Measurements from ENCODE around the gene KIF11. TPM values are rescaled to one million over a fixed set of nuclear protein-coding genes. Genes with fewer than 3 reads are reported as not detected.
A peak's percentile ranks its signal among the peaks of the same experiment; 100 is the strongest.

The KIF11 gene
- total RNA-seq, 1 experiment from 2014 or later, result 37.7 TPM

GRCh38 chr10:92590623-92591549 lies 2.0 kb upstream of the KIF11 start:
- H3K9me3 Mint-ChIP-seq (ENCODE audit: unreplicated experiment), result no peaks in the 10 kb centered on the region
- peaks cover 19% of the 10 kb centered on the region for H3K36me3 Mint-ChIP-seq (ENCODE audit: insufficient read depth, unreplicated experiment)
- BruUV-seq (replicated peaks), result TSS peak; percentile 77
- peak; percentile 13 to 51 for TF ChIP-seq CTCF (IDR thresholded peaks at IDR 0.05; ENCODE audit: insufficient read depth in 1 of 2, low read depth in 1 of 2, low read length in 1 of 2, severe bottlenecking in 1 of 2, unreplicated experiment in 1 of 2)
- peak; percentile 73 to 77 for DNase-seq
- Histone ChIP-seq H3K9me3 (no peaks in the 10 kb centered on the region), H3K27me3 (replicated peaks; ENCODE audit: control insufficient read depth, insufficient read depth, low read length) (no peaks in the 10 kb centered on the region), H3K4me1 (peaks cover 5% of the 10 kb centered on the region; the same call in 1 of the 2 replicates), H3K4me3 (ENCODE audit: low read depth, low read length) (peak overlapping the region; percentile 80), H3K36me3 (ENCODE audit: control insufficient read depth, insufficient read depth, low read length) (no peaks in the 10 kb centered on the region)
- peaks cover 29% of the 10 kb centered on the region for H3K4me1 Mint-ChIP-seq (ENCODE audit: low read depth, unreplicated experiment)
- H3K27ac Mint-ChIP-seq (ENCODE audit: unreplicated experiment), result peak overlapping the region; percentile 99
- no peaks in the 10 kb centered on the region for H3K27me3 Mint-ChIP-seq (ENCODE audit: insufficient read depth, unreplicated experiment)
- H3K4me3 Mint-ChIP-seq (ENCODE audit: unreplicated experiment), result peak overlapping the region; percentile 100
- intact Hi-C loops (cut with micrococcal nuclease; ENCODE audit: unreplicated experiment), result loop anchor here (2.0 to 10.0 kb wide), 4 partner anchors 16 to 294 kb away; partner anchors contain the start of genes EXOC6 and IDE
- ChIA-PET POLR2A (interaction anchor here (0.6 to 1.8 kb wide), 6 partner anchors 9 to 257 kb away, joined by 3 to 11 read pairs (median 4); partner anchors contain the start of genes EXOC6 and IDE), CTCF (interaction anchor here (0.6 to 2.4 kb wide), 8 partner anchors 14 to 258 kb away, joined by 3 to 24 read pairs (median 6); partner anchors contain the start of genes EXOC6 and IDE)

- BruUV-seq (replicated peaks), result no TSS peak
- peaks cover 19% of the 10 kb centered on the region for H3K36me3 Mint-ChIP-seq (ENCODE audit: insufficient read depth, unreplicated experiment)
- CTCF ChIA-PET, result interaction anchor here (0.9 to 2.4 kb wide), 4 partner anchors 17 to 74 kb away, joined by 3 to 24 read pairs (median 10); partner anchors contain the start of gene IDE
- intact Hi-C loops (cut with micrococcal nuclease; ENCODE audit: unreplicated experiment), result loop anchor here (2.0 to 10.0 kb wide), 4 partner anchors 17 to 293 kb away; partner anchors contain the start of genes EXOC6 and IDE
- POLR2A ChIA-PET, result interaction anchor here (1.0 to 1.8 kb wide), 3 partner anchors 17 to 257 kb away, joined by 3 to 11 read pairs (median 5); partner anchors contain the start of genes EXOC6 and IDE
- H3K4me1 Mint-ChIP-seq (ENCODE audit: low read depth, unreplicated experiment), result peaks cover 30% of the 10 kb centered on the region
- DNase-seq, result peak; percentile 92 to 93
- H3K4me3 Mint-ChIP-seq (ENCODE audit: unreplicated experiment), result peak overlapping the region; percentile 100
- Histone ChIP-seq H3K27me3 (replicated peaks; ENCODE audit: control insufficient read depth, insufficient read depth, low read length) (no peaks in the 10 kb centered on the region), H3K4me3 (ENCODE audit: low read depth, low read length) (peak overlapping the region; percentile 80), H3K36me3 (ENCODE audit: control insufficient read depth, insufficient read depth, low read length) (no peaks in the 10 kb centered on the region), H3K9me3 (no peaks in the 10 kb centered on the region), H3K4me1 (peaks cover 5% of the 10 kb centered on the region; the same call in 1 of the 2 replicates)
- peak overlapping the region; percentile 99 for H3K27ac Mint-ChIP-seq (ENCODE audit: unreplicated experiment)
- no peaks in the 10 kb centered on the region for H3K27me3 Mint-ChIP-seq (ENCODE audit: insufficient read depth, unreplicated experiment)
- TF ChIP-seq CTCF (IDR thresholded peaks at IDR 0.05; ENCODE audit: insufficient read depth in 1 of 2, low read depth in 1 of 2, low read length in 1 of 2, severe bottlenecking in 1 of 2, unreplicated experiment in 1 of 2), result no peak
- no peaks in the 10 kb centered on the region for H3K9me3 Mint-ChIP-seq (ENCODE audit: unreplicated experiment)
These were observed 1.3 kb upstream of the KIF11 start for GRCh38 chr10:92591550-92592022.

Data from Caco-2 (cell line).